ENCODE data around the gene OR4C13.

DNA sequence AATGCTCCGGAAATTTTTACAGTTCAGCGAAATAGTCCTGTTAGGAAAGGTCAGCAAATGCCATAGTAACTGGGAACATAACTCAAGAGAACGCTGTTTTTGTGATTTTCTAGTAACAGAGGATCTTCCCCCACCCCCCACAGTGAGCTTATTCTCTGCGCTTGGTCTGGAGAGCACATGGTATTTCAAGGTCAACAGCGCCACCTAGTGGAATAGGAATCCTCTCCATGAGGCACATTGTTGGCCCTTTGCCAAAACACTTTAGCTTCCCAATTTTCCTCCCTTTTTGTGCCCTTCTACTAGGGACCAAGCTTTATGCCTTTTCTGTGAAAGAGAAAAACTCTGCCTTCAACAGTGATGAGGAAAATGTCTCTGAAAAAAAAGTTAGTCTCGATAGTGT, 43.4 kb downstream of the OR4C13 start:
- TF ChIP-seq, protein P1, sequence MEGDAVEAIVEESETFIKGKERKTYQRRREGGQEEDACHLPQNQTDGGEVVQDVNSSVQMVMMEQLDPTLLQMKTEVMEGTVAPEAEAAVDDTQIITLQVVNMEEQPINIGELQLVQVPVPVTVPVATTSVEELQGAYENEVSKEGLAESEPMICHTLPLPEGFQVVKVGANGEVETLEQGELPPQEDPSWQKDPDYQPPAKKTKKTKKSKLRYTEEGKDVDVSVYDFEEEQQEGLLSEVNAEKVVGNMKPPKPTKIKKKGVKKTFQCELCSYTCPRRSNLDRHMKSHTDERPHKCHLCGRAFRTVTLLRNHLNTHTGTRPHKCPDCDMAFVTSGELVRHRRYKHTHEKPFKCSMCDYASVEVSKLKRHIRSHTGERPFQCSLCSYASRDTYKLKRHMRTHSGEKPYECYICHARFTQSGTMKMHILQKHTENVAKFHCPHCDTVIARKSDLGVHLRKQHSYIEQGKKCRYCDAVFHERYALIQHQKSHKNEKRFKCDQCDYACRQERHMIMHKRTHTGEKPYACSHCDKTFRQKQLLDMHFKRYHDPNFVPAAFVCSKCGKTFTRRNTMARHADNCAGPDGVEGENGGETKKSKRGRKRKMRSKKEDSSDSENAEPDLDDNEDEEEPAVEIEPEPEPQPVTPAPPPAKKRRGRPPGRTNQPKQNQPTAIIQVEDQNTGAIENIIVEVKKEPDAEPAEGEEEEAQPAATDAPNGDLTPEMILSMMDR (IDR thresholded peaks at IDR 0.05) = peak; percentile 29 to 66 (median 44)
- TF ChIP-seq POLR2A (IDR thresholded peaks at IDR 0.05) = no peak

Measured in heart left ventricle (tissue), 13 donors.